Keratinocyte (primary cell): ENCODE results near the gene ELFN2.

ENCODE experiments used
- CTCF ChIP-seq, 3 experiments: IDR thresholded peaks in 1 of 3; conservative IDR thresholded peaks in 1 of 3; optimal IDR thresholded peaks in 1 of 3; 2 replicates in 2 of 3; 3 replicates in 1 of 3; pipeline versions ENCODE3 to v1.5.1; 2011; ENCODE audit warnings: low read length in 3 of 3, mild to moderate bottlenecking in 3 of 3, moderate library complexity in 2 of 3, control low read depth in 1 of 3, inconsistent platforms in 1 of 3; ENCODE audit not compliant: insufficient read depth in 2 of 3; ENCODE audit errors: extremely low read depth in 1 of 3
- EZH2 ChIP-seq: IDR thresholded peaks from one replicate; pipeline ENCODE4 v1.6.1; 2012; ENCODE audit warnings: inconsistent platforms, mild to moderate bottlenecking, low read length, moderate library complexity

GRCh38 chr22:37371911-37372310, 55.4 kb downstream of the ELFN2 start:
- no peak for TF ChIP-seq CTCF (optimal IDR thresholded peaks at IDR 0.05 in 1 of 3, IDR thresholded peaks at IDR 0.05 in 1 of 3, conservative IDR thresholded peaks at IDR 0.05 in 1 of 3; ENCODE audit: extremely low read depth in 1 of 3, insufficient read depth in 2 of 3, low read length in 3 of 3)
- no peak for TF ChIP-seq EZH2
